Breast epithelium (tissue), 3 donors: ENCODE measurements around the gene HDAC9.

Experiments used
- POLR2A ChIP-seq: fragments of 450-650 bp; IDR thresholded peaks from one replicate; pipeline ENCODE4 v1.6.1; 2016; ENCODE audit warnings: antibody characterized with exemption, mild to moderate bottlenecking, moderate library complexity
- TF ChIP-seq, protein P1 (sequence below), 3 donors: fragments of 450-650 bp; IDR thresholded peaks; one replicate each; pipeline ENCODE4 v1.5.1; 2016 to 2017; ENCODE audit warnings: antibody characterized with exemption in 3 of 3, mild to moderate bottlenecking in 3 of 3, moderate library complexity in 3 of 3

DNA sequence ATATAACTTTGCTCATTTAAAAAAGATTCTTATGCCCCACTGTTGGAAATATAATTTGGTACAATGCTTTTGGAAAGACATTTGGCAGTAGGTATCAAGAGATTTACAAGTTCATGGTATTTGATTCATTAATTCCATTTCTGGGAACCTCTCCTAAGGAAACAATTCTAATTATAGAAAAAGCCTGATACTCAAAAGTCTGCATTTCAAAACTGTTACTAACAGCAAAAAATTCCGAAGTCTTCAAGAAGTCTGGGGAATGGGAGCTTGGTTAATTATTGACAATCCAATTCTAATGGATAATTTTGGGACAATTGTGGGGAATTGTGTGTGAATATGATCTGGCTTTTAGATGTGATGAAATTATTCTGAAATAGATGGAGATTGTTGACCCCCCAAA, 59.6 kb downstream of the HDAC9 start:
- TF ChIP-seq POLR2A, result no peak
- TF ChIP-seq, protein P1, sequence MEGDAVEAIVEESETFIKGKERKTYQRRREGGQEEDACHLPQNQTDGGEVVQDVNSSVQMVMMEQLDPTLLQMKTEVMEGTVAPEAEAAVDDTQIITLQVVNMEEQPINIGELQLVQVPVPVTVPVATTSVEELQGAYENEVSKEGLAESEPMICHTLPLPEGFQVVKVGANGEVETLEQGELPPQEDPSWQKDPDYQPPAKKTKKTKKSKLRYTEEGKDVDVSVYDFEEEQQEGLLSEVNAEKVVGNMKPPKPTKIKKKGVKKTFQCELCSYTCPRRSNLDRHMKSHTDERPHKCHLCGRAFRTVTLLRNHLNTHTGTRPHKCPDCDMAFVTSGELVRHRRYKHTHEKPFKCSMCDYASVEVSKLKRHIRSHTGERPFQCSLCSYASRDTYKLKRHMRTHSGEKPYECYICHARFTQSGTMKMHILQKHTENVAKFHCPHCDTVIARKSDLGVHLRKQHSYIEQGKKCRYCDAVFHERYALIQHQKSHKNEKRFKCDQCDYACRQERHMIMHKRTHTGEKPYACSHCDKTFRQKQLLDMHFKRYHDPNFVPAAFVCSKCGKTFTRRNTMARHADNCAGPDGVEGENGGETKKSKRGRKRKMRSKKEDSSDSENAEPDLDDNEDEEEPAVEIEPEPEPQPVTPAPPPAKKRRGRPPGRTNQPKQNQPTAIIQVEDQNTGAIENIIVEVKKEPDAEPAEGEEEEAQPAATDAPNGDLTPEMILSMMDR (IDR thresholded peaks at IDR 0.05), result no peak
